Measurements from ENCODE around the gene MBD6.
A peak's percentile ranks its signal among the peaks of the same experiment; 100 is the strongest.

MBD6 gene, protein sequence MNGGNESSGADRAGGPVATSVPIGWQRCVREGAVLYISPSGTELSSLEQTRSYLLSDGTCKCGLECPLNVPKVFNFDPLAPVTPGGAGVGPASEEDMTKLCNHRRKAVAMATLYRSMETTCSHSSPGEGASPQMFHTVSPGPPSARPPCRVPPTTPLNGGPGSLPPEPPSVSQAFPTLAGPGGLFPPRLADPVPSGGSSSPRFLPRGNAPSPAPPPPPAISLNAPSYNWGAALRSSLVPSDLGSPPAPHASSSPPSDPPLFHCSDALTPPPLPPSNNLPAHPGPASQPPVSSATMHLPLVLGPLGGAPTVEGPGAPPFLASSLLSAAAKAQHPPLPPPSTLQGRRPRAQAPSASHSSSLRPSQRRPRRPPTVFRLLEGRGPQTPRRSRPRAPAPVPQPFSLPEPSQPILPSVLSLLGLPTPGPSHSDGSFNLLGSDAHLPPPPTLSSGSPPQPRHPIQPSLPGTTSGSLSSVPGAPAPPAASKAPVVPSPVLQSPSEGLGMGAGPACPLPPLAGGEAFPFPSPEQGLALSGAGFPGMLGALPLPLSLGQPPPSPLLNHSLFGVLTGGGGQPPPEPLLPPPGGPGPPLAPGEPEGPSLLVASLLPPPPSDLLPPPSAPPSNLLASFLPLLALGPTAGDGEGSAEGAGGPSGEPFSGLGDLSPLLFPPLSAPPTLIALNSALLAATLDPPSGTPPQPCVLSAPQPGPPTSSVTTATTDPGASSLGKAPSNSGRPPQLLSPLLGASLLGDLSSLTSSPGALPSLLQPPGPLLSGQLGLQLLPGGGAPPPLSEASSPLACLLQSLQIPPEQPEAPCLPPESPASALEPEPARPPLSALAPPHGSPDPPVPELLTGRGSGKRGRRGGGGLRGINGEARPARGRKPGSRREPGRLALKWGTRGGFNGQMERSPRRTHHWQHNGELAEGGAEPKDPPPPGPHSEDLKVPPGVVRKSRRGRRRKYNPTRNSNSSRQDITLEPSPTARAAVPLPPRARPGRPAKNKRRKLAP

DNA sequence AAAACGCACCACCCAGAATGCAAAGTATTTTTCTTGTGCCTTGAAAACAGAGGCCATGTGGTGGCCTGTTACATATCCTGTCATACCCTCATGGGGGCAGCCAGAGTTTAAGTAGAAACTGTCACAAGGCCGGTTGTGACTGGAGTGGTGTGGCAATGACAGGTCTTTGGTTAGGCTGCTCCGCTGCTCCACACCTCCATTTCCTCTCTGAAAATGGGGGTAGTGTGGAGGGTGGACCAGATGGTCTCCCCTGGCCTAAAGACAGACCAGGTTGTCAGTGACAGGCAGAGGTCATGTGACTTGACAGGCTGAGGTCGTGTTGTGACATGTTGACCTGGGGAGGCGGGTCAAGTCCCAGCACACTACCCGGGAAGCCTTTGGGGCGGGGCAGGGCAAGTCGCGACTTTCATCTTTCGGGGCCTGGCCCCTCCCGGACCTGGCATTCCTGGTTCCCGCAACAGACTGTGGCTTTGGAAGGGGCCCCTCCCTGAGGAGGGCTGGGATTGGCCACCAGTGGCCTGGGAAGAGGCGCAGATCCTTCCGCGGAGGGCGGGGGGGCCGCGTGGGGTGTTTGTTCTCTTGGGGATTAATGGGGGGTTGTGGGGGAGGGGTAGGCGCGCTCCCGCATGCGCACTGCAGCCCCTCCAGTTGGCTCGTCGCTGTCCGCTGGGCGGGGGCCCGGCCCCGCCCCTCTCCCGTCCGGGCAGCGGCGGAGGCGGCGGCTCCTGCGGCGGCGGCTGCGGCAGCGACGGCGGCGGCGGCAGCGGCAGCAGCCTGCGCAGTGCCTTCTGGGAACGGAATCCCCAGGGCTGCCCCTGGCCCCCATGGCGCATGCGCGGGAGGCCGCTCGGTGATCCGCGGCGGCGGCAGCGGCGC lies at the start of gene MBD6:
Gene MBD6, plus strand, starts transcription at position 814 of the 876 bp plus-strand sequence. CDS start 1,480 bp downstream, outside the sequence.
- peak; percentile 98 for DNase-seq (ENCODE audit: low spot score)
- in situ Hi-C loops (cut with MboI; ENCODE audit: low sequenced_read_pairs, unreplicated experiment), result no loop called here
- TF ChIP-seq, protein P1, sequence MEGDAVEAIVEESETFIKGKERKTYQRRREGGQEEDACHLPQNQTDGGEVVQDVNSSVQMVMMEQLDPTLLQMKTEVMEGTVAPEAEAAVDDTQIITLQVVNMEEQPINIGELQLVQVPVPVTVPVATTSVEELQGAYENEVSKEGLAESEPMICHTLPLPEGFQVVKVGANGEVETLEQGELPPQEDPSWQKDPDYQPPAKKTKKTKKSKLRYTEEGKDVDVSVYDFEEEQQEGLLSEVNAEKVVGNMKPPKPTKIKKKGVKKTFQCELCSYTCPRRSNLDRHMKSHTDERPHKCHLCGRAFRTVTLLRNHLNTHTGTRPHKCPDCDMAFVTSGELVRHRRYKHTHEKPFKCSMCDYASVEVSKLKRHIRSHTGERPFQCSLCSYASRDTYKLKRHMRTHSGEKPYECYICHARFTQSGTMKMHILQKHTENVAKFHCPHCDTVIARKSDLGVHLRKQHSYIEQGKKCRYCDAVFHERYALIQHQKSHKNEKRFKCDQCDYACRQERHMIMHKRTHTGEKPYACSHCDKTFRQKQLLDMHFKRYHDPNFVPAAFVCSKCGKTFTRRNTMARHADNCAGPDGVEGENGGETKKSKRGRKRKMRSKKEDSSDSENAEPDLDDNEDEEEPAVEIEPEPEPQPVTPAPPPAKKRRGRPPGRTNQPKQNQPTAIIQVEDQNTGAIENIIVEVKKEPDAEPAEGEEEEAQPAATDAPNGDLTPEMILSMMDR (IDR thresholded peaks at IDR 0.05; ENCODE audit: borderline replicate concordance, control extremely low read depth, extremely low read depth, insufficient read depth, missing control alignments), result no peak

DNA sequence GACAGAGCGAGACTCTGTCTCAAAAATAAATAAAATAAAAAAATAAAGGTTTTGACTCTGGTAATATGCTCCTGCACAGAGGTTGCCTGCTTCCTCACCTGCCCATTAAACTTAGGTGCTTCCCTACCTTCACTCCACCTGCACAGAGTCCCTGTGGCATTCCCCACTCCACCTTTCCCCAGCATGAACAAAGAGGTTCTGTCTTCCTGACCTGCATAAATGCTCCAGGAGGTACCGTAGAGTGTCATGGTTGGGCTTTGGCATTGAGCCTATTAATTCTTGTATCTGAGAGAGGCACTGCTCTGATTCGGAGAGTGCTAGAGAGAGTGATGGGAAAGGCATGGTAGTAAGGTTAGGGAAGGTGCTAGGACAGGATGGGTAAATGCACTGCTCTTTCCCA lies 49.2 kb upstream of the MBD6 start:
- no peak for DNase-seq (ENCODE audit: low spot score)
- in situ Hi-C loops (cut with MboI; ENCODE audit: low sequenced_read_pairs, unreplicated experiment), result no loop called here
- TF ChIP-seq, protein P1 (IDR thresholded peaks at IDR 0.05; ENCODE audit: borderline replicate concordance, control extremely low read depth, extremely low read depth, insufficient read depth, missing control alignments), result no peak

DNA sequence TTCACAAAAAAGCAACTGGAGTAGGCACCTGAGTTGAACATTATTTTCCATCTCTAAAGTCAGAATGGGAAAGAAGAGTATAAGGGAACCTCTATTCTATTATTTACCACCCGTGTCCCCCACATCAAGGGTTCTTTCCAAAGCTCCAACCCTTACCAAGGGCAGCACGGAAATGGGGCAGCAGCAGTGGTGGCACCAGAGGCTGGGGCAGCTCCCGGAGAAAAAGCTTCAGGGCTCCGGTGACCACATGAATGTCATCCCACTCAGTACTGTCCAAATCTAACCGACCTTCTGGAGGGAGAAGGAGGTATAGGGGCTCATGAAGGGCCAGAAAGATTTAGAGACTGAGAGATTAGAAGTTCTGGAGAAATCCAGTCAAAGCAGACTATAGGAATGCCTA lies 48.7 kb upstream of the MBD6 start:
- TF ChIP-seq, protein P1 (IDR thresholded peaks at IDR 0.05; ENCODE audit: borderline replicate concordance, control extremely low read depth, extremely low read depth, insufficient read depth, missing control alignments), result no peak
- in situ Hi-C loops (cut with MboI; ENCODE audit: low sequenced_read_pairs, unreplicated experiment), result no loop called here

DNA sequence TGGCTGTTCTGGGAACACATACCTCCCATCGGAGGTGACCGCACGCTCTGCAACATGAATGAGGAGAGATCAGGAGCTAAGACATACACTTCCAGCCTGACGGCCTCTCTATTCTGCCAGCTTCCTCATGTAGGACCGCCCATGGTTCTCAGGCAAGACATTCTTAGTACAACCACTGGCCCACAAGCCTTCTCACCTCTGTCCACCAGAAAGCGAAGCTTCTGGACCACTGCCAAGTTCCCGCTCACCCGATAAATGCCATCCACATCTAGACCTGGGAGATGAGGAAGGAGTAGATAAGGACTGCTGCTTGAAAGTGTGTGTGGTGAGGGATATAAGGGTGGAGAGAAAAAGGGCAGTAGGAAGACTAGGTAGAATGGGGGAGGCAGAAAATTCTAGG lies 48.2 kb upstream of the MBD6 start:
- TF ChIP-seq, protein P1 (IDR thresholded peaks at IDR 0.05; ENCODE audit: borderline replicate concordance, control extremely low read depth, extremely low read depth, insufficient read depth, missing control alignments), result no peak
- in situ Hi-C loops (cut with MboI; ENCODE audit: low sequenced_read_pairs, unreplicated experiment), result no loop called here
- no peak for DNase-seq (ENCODE audit: low spot score)

More for the DNA sequence above, 48.7 kb upstream of the MBD6 start:
- no peak for DNase-seq (ENCODE audit: low spot score)

DNA sequence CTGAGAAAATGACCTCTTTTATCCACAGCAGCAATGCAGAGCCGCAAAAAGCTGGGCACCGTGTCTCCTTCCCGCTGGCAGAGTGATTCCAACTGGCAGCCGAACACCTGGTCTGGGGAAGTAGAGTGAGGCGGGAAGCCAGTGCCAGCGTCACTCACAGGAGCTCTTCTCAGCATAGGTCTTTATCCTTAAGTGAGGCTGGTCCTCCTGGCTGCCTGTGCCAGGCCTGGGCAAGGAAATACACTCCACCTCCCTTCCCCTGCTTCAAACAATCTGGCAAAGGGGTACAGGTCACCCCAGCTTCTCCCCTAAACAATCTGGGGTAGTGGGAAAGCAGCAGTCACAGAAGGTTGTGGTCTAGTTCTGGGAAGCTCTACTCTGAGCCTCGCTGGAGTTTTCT lies 47.8 kb upstream of the MBD6 start:
- in situ Hi-C loops (cut with MboI; ENCODE audit: low sequenced_read_pairs, unreplicated experiment), result no loop called here
- TF ChIP-seq, protein P1 (IDR thresholded peaks at IDR 0.05; ENCODE audit: borderline replicate concordance, control extremely low read depth, extremely low read depth, insufficient read depth, missing control alignments), result no peak
- no peak for DNase-seq (ENCODE audit: low spot score)
